ENCODE results near the gene CES3.

DNA sequence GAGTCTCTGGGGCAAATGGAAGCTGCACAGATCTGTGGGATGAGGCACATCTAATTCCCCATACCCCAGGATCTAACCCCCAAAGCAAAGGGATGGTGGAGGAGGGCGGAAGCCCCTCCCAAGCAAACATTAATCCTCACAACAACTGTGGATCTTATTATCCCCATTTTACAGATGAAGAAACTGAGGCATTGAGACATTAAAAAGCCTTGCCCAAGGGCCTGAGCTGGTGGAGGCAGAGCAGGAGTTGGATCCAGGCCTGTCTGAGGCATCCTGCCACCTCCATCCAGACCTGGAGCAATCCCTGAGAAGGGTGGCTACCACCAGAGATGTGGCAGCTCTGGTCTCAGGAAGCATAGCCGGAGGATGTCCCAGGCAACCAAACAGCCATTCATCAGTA lies 50.2 kb downstream of the CES3 start:
- TF ChIP-seq, protein P1, sequence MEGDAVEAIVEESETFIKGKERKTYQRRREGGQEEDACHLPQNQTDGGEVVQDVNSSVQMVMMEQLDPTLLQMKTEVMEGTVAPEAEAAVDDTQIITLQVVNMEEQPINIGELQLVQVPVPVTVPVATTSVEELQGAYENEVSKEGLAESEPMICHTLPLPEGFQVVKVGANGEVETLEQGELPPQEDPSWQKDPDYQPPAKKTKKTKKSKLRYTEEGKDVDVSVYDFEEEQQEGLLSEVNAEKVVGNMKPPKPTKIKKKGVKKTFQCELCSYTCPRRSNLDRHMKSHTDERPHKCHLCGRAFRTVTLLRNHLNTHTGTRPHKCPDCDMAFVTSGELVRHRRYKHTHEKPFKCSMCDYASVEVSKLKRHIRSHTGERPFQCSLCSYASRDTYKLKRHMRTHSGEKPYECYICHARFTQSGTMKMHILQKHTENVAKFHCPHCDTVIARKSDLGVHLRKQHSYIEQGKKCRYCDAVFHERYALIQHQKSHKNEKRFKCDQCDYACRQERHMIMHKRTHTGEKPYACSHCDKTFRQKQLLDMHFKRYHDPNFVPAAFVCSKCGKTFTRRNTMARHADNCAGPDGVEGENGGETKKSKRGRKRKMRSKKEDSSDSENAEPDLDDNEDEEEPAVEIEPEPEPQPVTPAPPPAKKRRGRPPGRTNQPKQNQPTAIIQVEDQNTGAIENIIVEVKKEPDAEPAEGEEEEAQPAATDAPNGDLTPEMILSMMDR (conservative IDR thresholded peaks at IDR 0.05; ENCODE audit: low read length): no peak
- TF ChIP-seq EZH2phosphoT487 (IDR thresholded peaks at IDR 0.05; ENCODE audit: borderline replicate concordance, low read depth, low read length): no peak

Data from OCI-LY7 (cell line).